ENCODE results near the gene HAPLN3. TPM values are rescaled to one million over a fixed set of nuclear protein-coding genes. Genes with fewer than 3 reads are reported as not detected.

Gene HAPLN3
- total RNA-seq, 6 experiments from 2014 or later = 7.8 to 17.1 (median 16.5) TPM

GRCh38 chr15:88858934-88859333 lies 36.4 kb downstream of the HAPLN3 start:
- DNase-seq = no peak
- H3K27me3 Mint-ChIP-seq (ENCODE audit: insufficient read depth) = peaks cover 49% of the 10 kb centered on the region
- no peak overlapping the region for H3K27ac Mint-ChIP-seq
- no peak overlapping the region for H3K4me3 Mint-ChIP-seq
- no peaks in the 10 kb centered on the region for H3K4me1 Mint-ChIP-seq (ENCODE audit: low read depth)
- H3K36me3 Mint-ChIP-seq (ENCODE audit: low read depth) = no peaks in the 10 kb centered on the region
- H3K9me3 Mint-ChIP-seq = peaks cover 10% of the 10 kb centered on the region
- no peak for TF ChIP-seq CTCF (IDR thresholded peaks at IDR 0.05)

DNA sequence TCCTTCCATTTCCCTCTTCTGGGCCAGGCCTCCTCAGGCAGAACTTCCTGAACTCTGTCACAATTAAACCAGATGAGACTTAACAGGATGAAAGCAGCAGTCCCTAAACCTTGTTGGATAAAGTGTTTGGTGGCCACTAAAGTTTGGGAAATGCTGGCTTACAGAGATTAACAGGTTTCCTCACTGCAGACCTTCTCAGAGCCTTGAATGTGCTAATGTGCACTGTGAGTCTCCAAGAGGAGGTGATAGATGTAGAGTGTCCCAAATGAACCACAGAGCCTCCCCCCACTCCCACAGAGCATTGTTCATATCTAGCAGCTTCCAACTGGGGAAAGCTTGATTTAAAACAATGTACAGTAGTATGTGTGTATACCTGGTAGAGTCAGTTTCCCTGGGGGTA lies 42.9 kb downstream of the HAPLN3 start:
- Mint-ChIP-seq H3K36me3 (ENCODE audit: low read depth) (no peaks in the 10 kb centered on the region), H3K4me3 (no peak overlapping the region), H3K27me3 (ENCODE audit: insufficient read depth) (peaks cover 34% of the 10 kb centered on the region), H3K9me3 (peaks cover 9% of the 10 kb centered on the region), H3K27ac (no peak overlapping the region), H3K4me1 (ENCODE audit: low read depth) (no peaks in the 10 kb centered on the region)
- DNase-seq = no peak
- no peak for TF ChIP-seq CTCF (IDR thresholded peaks at IDR 0.05)

DNA sequence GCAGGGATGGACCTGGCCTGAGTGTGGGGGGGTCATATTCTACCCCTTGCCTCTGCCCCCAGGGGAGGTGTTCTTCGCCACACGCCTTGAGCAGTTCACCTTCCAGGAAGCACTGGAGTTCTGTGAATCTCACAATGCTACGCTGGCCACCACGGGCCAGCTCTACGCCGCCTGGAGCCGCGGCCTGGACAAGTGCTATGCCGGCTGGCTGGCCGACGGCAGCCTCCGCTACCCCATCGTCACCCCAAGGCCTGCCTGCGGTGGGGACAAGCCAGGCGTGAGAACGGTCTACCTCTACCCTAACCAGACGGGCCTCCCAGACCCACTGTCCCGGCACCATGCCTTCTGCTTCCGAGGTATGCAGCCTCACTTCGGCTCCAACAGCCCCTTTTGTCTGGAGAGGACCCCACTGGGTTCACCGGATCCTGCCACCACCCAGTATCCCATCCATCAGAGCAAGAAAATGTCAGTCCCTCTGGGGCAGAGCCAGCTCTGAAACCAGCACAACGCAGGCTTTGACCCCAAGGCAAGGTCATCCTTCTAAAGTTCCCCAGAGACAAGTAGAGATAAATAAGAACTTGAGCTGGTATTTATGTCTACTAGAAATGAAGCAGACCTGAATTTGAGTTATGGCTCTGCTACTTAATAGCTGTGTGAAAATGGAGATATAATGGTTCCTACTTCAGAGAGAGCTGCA lies 45.8 kb downstream of the HAPLN3 start:
- Mint-ChIP-seq H3K27ac (no peak overlapping the region), H3K36me3 (ENCODE audit: low read depth) (no peaks in the 10 kb centered on the region), H3K4me1 (ENCODE audit: low read depth) (no peaks in the 10 kb centered on the region), H3K27me3 (ENCODE audit: insufficient read depth) (peaks cover 37% of the 10 kb centered on the region), H3K9me3 (no peaks in the 10 kb centered on the region; the same call in 1 of the 2 replicates), H3K4me3 (no peak overlapping the region)
- DNase-seq = no peak
- no peak for TF ChIP-seq CTCF (IDR thresholded peaks at IDR 0.05)

DNA sequence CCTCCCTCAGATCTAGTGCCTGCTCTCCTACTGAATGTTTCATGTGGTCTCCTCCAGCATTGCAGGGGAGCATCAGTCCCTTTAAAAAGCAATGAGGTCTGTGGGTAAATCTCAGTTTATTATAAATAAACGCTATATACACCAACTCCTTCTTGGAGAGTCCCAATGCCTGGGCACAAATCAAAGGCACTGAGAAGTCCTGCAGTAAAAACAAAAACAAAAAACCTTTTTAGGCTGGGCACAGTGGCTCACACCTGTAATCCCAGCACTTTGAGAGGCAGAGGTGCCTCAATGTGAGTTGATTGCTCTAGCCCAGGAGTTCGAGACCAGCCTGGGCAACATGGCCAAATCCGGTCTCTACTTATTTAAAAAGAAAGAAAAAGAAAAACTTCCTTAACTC lies 47.1 kb downstream of the HAPLN3 start:
- TF ChIP-seq CTCF (IDR thresholded peaks at IDR 0.05) = no peak
- Mint-ChIP-seq H3K27me3 (ENCODE audit: insufficient read depth) (peaks cover 37% of the 10 kb centered on the region), H3K4me3 (no peak overlapping the region), H3K4me1 (ENCODE audit: low read depth) (no peaks in the 10 kb centered on the region), H3K36me3 (ENCODE audit: low read depth) (no peaks in the 10 kb centered on the region), H3K9me3 (no peaks in the 10 kb centered on the region), H3K27ac (no peak overlapping the region)
- DNase-seq = no peak

DNA sequence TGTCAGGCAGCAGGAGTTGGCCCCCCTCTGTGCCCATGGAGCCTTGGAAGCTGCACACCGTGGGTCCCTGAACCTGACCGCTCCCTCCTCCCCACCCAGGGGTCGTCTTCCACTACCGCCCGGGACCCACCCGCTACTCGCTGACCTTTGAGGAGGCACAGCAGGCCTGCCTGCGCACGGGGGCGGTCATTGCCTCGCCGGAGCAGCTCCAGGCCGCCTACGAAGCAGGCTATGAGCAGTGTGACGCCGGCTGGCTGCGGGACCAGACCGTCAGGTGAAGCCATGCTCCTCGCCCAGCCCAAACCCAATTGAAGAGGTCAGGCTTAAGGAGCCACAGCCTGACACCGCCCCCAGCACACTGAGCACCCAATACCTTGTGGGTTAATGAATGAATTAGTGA lies 48.2 kb downstream of the HAPLN3 start:
- no peak for DNase-seq
- Mint-ChIP-seq H3K36me3 (ENCODE audit: low read depth) (no peaks in the 10 kb centered on the region), H3K4me1 (ENCODE audit: low read depth) (no peaks in the 10 kb centered on the region), H3K27ac (no peak overlapping the region), H3K9me3 (no peaks in the 10 kb centered on the region), H3K4me3 (no peak overlapping the region), H3K27me3 (ENCODE audit: insufficient read depth) (peaks cover 40% of the 10 kb centered on the region)
- no peak for TF ChIP-seq CTCF (IDR thresholded peaks at IDR 0.05)

Data from HFFc6 (cell line).